ENCODE data around the gene ACOX2.

ACOX2 gene

GRCh38 chr3:58497097-58497496 lies 39.9 kb downstream of the ACOX2 start:
- DNase-seq = no peak

- no peak for DNase-seq
These were observed 40.7 kb downstream of the ACOX2 start for GRCh38 chr3:58496206-58496857.

- DNase-seq = no peak
These were observed 41.9 kb downstream of the ACOX2 start for GRCh38 chr3:58495101-58495500.

- no peak for DNase-seq
These were observed 42.9 kb downstream of the ACOX2 start for GRCh38 chr3:58494107-58494506.

- DNase-seq = peak; percentile 27
These were observed 44.5 kb downstream of the ACOX2 start for GRCh38 chr3:58492494-58492905.

- DNase-seq = peak; percentile 93
These were observed 45.2 kb downstream of the ACOX2 start, which contains the start of gene KCTD6 for GRCh38 chr3:58491506-58492402. TSS of gene KCTD6 (plus strand) at chr3:58492096. CDS start at chr3:58498756, 6,660 bp downstream.

GRCh38 chr3:58490860-58491501 lies 46.0 kb downstream of the ACOX2 start:
- peak; percentile 8 for DNase-seq

GRCh38 chr3:58488967-58489366 lies 48.0 kb downstream of the ACOX2 start:
- DNase-seq = no peak

GRCh38 chr3:58487140-58487886 lies 49.7 kb downstream of the ACOX2 start:
- DNase-seq = no peak

GRCh38 chr3:58485801-58486435 lies 51.1 kb downstream of the ACOX2 start:
- no peak for DNase-seq

- DNase-seq = no peak
These were observed 52.3 kb downstream of the ACOX2 start for GRCh38 chr3:58484722-58485069.

- no peak for DNase-seq
These were observed 52.8 kb downstream of the ACOX2 start for GRCh38 chr3:58484045-58484721.

GRCh38 chr3:58482917-58483636 lies 53.9 kb downstream of the ACOX2 start:
- no peak for DNase-seq

- DNase-seq = no peak
These were observed 56.7 kb downstream of the ACOX2 start for GRCh38 chr3:58480309-58480708.

- DNase-seq = no peak
These were observed 58.2 kb downstream of the ACOX2 start for GRCh38 chr3:58478781-58479180.

GRCh38 chr3:58474967-58475578 lies 61.9 kb downstream of the ACOX2 start:
- no peak for DNase-seq

- DNase-seq = no peak
These were observed 62.6 kb downstream of the ACOX2 start for GRCh38 chr3:58474348-58474911.

- DNase-seq = no peak
These were observed 63.7 kb downstream of the ACOX2 start for GRCh38 chr3:58473275-58473674.

- peak; percentile 52 for DNase-seq
These were observed 65.7 kb downstream of the ACOX2 start for GRCh38 chr3:58471025-58471887.

All from CD4-positive, alpha-beta T cell treated with Interleukin-6 for 4 hours (primary cell).